GM18867 (cell line): ENCODE results near the gene SCGB1C2.

Source experiments
- ATAC-seq: cut with Tn5 transposase; IDR thresholded peaks from one replicate; pipeline ENCODE4 v1.9.1; 2021; ENCODE audit warnings: mild to moderate bottlenecking, moderate library complexity; ENCODE audit not compliant: unreplicated experiment

Gene SCGB1C2

DNA sequence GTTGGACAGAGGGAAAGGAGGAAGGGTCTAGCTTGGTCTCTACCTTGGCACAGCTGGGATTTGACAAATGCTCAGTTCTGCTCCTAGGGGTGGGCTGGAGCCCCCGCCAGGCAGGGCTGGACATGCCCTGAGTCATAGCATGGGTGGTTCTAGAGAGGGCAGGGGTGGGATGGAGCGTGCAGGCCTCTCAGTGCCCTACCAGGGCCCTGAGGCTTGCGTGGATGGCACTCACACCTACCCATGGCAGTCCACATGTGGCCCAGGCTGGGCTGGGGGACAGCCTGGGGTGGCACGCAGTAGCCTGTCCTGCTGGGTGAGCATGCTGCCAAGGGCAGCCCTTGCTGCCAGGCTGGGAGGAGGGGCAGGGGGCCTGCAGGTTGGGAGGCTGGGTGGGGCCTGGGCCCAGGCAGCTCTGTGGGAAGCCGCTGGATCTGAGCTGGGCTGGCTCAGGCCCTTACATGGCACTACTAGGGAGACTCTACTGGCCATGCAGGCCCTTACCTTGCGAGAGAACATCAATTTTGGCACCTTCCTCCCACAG is 32.8 kb downstream of the SCGB1C2 start:
- no peak for ATAC-seq

DNA sequence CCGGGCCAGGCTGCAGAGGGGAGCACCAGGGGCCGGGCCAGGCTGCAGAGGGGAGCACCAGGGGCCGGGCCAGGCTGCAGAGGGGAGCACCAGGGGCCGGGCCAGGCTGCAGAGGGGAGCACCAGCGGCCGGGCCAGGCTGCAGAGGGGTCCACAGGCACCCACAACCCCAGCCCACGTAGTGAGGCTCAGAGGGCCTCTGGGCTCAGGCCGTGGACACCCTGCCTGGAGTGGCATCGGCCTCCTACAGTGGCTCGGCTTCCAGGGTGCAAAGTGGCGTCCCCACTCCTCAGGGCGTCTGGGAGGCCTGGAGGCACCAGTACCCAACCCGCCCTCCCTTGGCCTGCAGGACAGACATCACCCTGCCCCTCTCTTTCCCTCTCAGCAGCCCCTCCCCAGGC is 34.5 kb downstream of the SCGB1C2 start:
- ATAC-seq: no peak

DNA sequence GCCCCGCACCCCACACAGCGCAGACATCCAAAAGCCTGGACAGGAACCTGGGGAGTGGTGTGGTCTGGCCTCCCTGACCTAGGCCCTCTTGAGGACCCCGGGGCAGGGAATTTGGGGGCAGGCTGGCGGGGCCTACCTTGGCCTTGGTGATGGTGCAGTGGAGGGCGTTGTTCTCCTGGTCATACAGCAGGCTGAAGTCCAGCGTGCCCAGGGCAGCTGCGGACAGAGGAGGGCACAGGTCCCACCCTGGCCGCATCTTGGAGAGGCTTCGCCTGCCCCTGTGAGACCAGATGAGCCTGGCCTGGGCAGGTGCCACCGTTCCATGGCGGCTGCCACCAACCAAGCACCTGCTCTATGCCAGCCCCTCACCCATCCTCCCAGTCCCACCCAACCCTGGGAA is 35.0 kb downstream of the SCGB1C2 start:
- ATAC-seq: no peak

DNA sequence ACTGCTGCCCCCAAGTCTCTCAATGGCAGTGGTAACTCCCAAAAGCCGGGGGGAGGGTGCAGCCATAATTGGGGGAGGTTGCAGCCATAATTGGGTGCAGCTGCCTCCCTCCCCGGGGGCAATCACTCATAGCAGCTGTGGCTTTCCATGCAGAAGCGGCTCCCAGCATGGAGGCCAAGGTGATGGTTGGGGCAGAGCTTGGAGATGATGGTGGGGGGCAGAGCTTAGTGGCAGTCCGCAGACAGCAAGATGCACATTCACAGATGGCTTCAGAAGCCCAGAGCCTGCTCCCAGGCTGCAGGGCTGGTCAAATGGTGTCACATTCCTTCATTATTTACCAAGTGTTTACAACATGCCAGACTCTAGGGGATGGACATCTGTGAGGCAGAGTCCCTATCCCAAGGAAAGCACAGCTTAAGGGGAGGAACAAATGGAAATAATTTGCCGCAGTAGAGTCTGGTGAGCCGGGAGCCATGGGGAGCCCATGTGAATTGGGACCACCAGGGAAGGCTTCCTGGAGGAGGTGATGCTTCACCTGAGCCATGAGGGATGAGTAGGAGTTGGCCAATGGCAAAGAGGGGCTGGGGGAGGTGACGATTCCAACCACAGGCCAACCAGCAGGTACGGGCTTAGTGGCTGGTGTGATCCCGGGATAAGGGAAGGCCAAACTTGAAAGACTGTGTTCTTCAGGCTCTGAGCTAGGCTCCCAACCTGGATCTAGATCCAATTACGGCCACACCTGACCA is 36.0 kb downstream of the SCGB1C2 start:
- no peak for ATAC-seq

DNA sequence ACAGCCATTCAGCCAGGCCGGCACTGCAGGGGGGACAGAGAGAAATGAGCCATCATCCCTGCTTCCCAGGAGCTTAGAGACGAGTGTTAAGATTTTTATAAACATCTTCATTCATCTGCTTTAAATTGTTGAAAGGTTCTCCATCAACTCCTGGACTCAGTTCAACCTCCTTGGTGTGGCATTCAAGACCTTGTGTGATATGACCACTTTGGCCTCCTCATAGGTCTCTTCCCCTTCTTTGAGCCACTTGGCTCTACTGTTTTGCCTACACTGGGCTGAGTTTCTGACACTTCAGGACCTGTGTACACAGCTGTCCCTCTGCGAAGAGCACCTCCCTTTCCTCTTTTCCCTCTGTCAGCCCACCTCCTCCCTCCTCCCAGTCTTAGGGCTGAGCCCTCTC is 39.8 kb downstream of the SCGB1C2 start:
- no peak for ATAC-seq

DNA sequence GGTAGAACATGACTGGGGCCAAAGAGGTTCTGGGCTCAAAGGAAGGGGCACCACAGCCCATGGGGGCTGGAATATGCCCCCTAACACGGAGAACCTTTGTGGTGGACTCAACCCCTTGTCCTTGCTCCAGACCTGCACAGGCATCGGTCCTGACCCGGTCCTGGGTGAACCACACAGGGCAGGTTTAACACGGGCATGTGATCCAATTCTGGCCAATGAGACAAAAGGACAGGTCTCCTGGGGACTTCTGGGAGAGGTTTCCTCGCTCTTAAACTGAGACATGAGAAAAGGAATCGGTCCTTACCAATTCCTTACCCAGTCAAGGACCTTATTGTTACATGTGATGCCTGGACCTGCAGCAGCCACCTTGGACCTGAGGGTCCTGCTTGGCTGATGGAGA is 40.4 kb downstream of the SCGB1C2 start:
- no peak for ATAC-seq

DNA sequence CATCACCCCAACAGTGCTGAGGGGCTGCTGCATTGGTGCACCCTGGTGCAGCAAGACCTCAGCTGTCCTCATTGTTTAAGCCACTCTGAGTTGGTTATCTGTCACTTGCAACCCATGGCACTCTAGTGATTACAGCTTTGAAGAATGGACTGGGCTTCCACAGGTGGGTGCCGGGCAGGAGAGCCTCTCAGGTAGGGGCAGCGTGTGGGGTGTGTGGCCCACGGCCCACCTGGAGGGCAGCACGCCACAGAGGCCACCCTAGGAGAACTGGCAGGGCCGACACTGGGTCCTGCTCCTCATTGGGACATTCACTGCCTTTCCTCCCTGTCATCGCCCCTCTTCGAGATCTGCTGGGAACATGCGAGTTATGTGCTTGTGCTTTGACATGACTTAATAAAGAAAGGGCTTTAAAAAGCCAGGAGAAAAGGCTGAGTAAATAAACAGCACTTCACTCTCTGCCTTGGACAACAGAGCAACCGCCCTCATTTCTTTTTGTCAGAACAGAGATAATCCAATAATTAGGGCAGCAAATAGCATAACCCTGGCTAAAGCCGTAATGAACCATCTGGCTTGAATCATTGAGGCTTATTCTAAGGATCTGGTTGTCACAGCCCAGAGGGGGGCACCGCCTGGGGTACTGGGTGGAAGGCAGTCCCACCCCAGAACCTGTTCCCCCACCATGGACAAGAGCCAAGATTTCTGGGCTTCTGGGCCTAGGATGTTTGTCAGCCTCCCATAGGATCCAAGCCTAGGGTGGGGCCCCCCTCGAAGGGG is 41.1 kb downstream of the SCGB1C2 start:
- no peak for ATAC-seq

DNA sequence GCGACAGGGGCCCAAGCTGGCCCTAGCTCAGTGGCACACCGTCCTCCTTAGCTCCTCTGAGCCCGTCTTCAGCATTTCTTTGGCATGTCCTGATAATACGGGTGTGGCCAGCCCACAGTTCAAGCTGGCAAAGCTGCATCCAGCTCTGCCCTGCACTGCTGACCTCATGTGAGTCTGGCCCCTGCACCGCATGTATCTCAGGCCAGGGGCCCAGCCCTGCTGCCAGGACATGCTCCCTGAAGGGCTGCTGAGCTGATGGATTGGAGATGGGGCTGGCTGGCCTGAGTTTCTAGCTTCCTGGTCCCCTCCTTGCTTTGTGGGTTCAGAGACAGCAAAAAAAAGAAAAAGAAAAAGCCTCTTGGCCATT is 41.7 kb downstream of the SCGB1C2 start:
- no peak for ATAC-seq

DNA sequence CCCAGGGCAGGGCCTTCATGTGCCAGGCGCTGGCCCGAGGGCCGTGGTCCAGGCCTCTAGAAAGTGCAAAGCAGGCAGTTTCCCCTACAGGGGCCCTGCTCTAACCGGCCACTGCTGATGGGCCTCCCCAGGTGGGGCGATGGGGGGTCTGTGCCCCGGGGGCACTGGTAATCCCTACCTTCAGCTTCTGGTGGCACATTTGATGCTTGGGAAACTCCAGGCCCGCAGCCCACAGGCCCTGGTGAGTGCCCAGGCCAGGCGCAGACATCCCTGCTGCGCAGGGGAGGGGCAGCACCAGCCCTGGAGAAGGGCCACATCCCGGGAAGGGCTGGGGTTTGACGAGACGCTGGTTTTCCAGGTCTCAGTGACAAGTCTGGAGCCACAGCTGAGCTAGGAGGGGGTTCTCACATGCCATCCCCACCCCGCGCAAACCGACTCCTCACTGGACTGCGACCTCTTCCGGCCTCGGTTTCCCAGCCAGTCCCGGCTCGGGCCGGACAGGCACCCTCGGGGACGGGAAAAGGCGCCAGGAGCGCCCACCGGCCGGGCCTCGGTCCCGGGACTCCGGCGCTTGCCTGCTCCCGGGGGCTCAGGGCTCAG is 42.5 kb downstream of the SCGB1C2 start:
- ATAC-seq: no peak

DNA sequence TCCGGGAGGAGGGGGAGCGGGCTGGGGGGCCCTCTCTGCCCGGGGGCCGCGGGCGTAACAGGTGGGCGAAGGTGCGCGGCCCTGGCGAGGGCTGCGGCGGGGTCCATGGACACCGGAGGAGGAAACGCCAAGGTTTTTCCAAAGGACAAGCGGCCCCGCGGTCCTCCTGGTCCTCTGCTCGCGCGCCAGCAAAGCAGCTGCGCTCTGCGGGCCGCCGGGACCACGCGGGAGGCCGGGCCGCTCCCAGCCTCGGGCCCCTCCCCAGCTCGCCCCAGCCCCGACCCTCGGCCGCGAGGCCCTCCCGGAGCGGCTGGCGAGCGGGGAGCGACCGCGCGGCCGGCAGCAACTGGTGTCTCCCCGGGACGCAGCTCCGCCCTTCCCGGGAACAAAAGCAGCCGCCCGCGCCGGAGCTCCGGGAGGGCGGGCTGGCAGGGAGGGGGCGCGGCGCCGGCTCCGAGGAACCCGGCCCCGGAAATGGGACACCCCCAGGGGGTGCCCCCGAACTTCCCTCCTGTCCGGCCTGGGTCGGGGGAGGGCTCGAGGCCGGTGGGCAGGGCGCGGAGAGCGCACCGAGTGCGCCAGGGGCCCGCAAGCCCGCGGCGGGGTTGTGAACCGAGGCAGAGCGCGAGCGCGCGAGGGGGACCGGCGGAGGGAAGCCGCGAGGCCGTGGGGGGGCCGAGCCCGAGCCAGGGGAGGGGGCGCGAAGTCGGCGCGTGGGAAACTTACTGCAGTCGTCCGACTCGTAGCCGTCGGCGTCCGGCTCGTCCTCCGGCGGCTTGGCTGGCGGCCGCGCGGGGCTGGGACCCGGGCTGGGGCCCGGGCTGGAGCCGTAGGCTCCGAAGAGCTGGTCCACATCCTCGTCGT is 43.2 kb downstream of the SCGB1C2 start:
- ATAC-seq: no peak

DNA sequence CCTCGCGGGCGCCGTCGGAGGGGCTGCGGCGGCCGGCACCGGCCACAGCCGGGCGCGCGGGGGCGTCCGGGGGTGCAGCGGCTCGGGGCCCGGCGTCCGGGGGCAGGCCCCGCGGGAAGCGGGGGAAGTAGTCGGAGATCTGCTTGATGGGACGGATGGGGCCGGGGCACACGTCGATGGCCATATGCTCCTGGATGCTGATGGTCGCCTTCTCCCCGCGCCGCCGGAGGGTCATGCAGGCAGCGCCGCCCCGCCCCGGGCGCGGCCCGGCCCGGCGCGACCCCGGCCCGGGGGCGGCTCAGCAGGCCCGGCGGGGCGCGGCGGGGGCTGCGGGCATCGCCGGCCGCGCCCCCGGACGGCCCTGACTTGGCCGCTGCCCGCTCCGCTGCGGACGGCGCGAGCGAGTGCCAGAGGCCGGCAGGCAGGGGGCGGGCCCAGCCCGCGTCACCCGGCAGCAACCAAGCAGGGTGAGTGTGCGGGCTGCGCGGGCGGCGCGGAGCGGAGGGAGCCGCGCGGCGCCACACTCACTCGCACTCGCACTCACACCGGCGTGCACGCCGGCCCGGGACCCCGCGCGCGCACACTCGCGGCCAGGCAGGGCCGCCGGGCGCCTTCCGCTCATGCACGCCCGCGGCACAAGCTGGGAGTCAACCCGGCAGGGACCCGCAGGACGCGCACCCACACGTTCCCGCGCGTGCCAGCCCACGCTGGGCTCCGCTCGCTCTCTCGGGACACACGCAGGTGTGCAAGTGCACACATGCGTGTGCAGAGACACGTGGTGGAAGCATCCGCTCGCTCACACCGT is 44.1 kb downstream of the SCGB1C2 start, which contains the start of gene DOC2B:
TSS of gene DOC2B (minus strand) at position 406 of the 805 bp plus-strand sequence. CDS start at position 235, 171 bp downstream.
- no peak for ATAC-seq

DNA sequence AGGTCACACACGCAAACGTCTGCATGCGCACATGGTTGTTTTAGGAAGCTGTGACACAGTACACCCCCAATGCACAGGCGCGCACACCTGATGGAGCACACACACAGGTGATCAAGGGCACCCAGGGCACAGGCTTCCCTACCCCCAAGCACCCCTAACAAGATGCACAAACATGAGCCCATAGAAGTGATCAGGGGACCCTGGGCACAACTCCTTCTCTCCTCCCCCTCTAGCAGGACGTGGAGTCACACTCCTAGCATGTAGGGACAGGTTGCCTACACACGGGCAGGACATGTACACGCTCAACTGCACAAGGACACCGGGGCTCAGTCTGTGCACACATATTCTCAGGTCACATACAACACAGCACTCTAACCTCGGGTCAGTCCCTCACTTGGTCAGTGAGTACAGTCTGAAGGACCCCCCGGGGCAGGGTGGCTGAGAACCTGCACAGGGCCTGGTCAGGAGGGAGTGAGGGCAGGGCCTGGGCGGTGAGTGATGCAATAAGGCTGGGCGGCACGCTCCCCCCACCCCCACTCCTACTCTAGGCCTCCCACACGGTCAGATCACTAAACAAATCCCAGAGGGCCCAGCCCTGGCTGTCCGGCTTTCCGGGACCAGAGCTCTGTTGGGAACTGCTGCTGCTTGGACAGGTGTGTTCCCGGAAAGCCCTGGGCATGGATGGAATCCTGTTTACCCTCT is 44.8 kb downstream of the SCGB1C2 start:
- no peak for ATAC-seq

DNA sequence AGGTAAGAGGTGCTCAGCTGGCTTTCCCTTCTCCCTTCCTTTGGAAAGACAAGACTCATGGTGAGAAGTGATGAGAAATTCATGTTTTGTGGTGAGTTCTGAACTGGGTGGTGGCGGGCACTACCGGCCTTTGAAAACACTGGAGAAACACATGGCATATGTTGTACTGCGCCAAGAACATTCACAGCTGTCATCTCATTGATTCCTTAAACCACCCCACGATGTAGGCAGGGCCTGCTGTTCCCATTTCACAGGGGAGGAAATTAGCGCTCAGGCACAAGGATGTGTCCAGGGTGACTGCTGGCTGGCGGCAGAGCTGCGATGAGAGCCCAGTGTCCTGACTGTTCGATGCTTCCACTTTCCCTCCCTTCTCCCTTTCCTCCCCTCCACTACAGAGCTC is 45.7 kb downstream of the SCGB1C2 start:
- no peak for ATAC-seq

DNA sequence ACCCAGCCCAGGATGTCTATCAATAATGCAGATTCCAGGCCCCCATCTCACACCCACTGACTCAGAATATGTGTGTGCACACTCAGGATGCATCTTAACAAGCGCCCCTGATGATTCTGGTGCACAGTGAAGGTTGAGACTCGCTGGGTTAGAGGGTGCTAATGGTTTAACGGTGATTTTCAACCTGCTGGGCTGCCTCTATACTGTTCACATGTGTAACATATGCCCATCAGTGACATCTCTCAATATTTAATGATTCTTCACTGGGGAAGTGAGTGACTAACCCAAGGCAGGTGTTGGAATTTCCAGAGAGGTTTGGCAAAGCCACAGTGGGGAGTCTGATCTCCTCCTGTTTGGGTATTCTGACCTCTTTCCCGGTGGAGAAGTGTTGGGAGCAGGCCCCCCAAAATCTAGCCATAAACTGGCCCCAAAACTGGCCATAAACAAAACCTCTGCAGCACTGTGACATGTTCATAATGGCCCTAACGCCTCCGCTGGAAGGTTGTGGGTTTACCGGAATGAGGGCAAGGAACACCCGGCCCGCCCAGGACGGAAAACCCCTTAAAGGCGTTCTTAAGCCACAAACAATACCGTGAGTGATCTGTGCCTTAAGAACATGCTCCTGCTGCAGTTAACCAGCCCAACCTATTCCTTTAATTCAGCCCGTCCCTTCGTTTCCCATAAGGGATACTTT is 48.2 kb downstream of the SCGB1C2 start:
- ATAC-seq: no peak

DNA sequence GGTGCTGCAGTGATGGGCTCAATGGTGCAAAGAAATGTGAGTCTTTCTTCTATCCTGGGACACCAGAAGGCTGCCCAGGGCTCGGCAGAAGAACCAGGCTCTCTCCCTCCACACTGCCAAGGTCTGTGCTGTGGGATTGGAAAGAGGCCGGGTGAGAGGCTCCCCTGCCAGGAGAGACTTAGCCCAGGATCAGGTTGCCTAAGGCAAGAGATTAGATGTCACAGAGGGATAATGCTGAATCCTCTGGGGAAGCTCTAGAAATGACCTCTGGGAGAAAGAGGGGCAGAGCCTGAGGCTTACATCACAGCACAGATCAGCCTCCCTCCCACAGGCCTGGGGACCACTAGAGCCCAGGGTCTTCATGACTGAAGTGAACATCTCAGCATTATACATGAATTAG is 49.8 kb downstream of the SCGB1C2 start:
- ATAC-seq: no peak
